ENCODE data around the gene LYPD5. TPM values are rescaled to one million over a fixed set of nuclear protein-coding genes. Genes with fewer than 3 reads are reported as not detected.

LYPD5 gene
- total and polyA plus RNA-seq, 7 donors, result 0.22 to 0.79 (median 0.27) TPM

GRCh38 chr19:43781630-43782310 lies 20.5 kb downstream of the LYPD5 start:
- no peak for DNase-seq
- H3K27me3 ChIP-seq (ENCODE audit: insufficient read depth in 3 of 3, low read length in 2 of 3), result peaks cover 0 to 23% (median 0%) of the 10 kb centered on the region in 3 donors
- no peaks in the 10 kb centered on the region for H3K4me1 ChIP-seq
- no peak overlapping the region for H3K27ac ChIP-seq
- no peaks in the 10 kb centered on the region for H3K9me3 ChIP-seq
- H3K36me3 ChIP-seq (ENCODE audit: insufficient read depth in 1 of 2, low read depth in 1 of 2), result no peaks in the 10 kb centered on the region
- intact Hi-C loops (cut with DNase I), result loop anchor here in 1 of 2 donors (5.0 kb wide), 1 partner anchor 34 kb away; no protein-coding TSS in a partner anchor
- ATAC-seq, result no peak
- 87% methylated on average over 14 of the region's 14 CpGs for WGBS, 3 donors
- no peak overlapping the region for H3K4me3 ChIP-seq
- TF ChIP-seq CTCF (IDR thresholded peaks at IDR 0.05), result no peak

- no peak for ATAC-seq
- no peaks in the 10 kb centered on the region for H3K4me1 ChIP-seq
- no peaks in the 10 kb centered on the region for H3K9me3 ChIP-seq
- H3K27ac ChIP-seq, result no peak within 1 kb of the TSS
- DNase-seq, result no peak
- H3K4me3 ChIP-seq, result no peak within 1 kb of the TSS
- 24 to 33% (median 29%) methylated on average over 19 of the region's 19 CpGs for WGBS, 3 donors
- TF ChIP-seq CTCF (IDR thresholded peaks at IDR 0.05), result no peak
- intact Hi-C loops (cut with DNase I), result loop anchor here in 1 of 2 donors (5.0 kb wide), 1 partner anchor 34 kb away; no protein-coding TSS in a partner anchor
- H3K36me3 ChIP-seq (ENCODE audit: insufficient read depth in 1 of 2, low read depth in 1 of 2), result no peaks in the 10 kb centered on the region
- H3K27me3 ChIP-seq (ENCODE audit: insufficient read depth in 3 of 3, low read length in 2 of 3), result peaks cover 0 to 23% (median 2%) of the 10 kb centered on the region in 3 donors
These were observed 21.3 kb downstream of the LYPD5 start, which contains the start of gene KCNN4 for GRCh38 chr19:43780706-43781525. Gene KCNN4 (minus strand): TSS chr19:43780973. CDS start chr19:43780861, 112 bp downstream.

- no peaks in the 10 kb centered on the region for H3K36me3 ChIP-seq (ENCODE audit: insufficient read depth in 1 of 2, low read depth in 1 of 2)
- DNase-seq (no peak), ATAC-seq (no peak)
- intact Hi-C loops (cut with DNase I), result loop anchor here in 1 of 2 donors (5.0 kb wide), 1 partner anchor 33 kb away; no protein-coding TSS in a partner anchor
- 48% methylated on average over 3 of the region's 3 CpGs for WGBS, 3 donors
- TF ChIP-seq CTCF (IDR thresholded peaks at IDR 0.05), result no peak
- H3K4me3 ChIP-seq, result no peak overlapping the region
- no peaks in the 10 kb centered on the region for H3K9me3 ChIP-seq
- no peaks in the 10 kb centered on the region for H3K4me1 ChIP-seq
- no peak overlapping the region for H3K27ac ChIP-seq
- peaks cover 0 to 27% (median 2%) of the 10 kb centered on the region in 3 donors for H3K27me3 ChIP-seq (ENCODE audit: insufficient read depth in 3 of 3, low read length in 2 of 3)
These were observed 22.4 kb downstream of the LYPD5 start for GRCh38 chr19:43779820-43780219.

GRCh38 chr19:43779147-43779819 lies 23.0 kb downstream of the LYPD5 start:
- intact Hi-C loops (cut with DNase I), result no loop called here
- Histone ChIP-seq H3K4me1 (peaks cover 3% of the 10 kb centered on the region), H3K36me3 (ENCODE audit: insufficient read depth in 1 of 2, low read depth in 1 of 2) (no peaks in the 10 kb centered on the region), H3K27me3 (ENCODE audit: insufficient read depth in 3 of 3, low read length in 2 of 3) (peaks cover 0 to 27% (median 2%) of the 10 kb centered on the region in 3 donors), H3K9me3 (no peaks in the 10 kb centered on the region), H3K4me3 (no peak overlapping the region), H3K27ac (no peak overlapping the region)
- DNase-seq (peak in 1 of 2 donors; percentile 35), ATAC-seq (no peak)
- TF ChIP-seq CTCF (IDR thresholded peaks at IDR 0.05), result no peak
- WGBS, 3 donors, result 52 to 76% (median 66%) methylated on average over 15 to 16 of the region's 16 CpGs
